A673 (cell line): ENCODE data around the gene PLB1.

ENCODE experiments used
- CTCF ChIP-seq: fragments of 300-800, 200-600 bp; sonication (generic); conservative IDR thresholded peaks from 2 replicates; pipeline ENCODE4 v1.5.1; 2017; ENCODE audit warnings: low read depth, mild to moderate bottlenecking, antibody characterized with exemption, low read length, moderate library complexity, mixed read lengths
- EZH2 ChIP-seq: fragments of 200-600 bp; sonication (generic); IDR thresholded peaks from 2 replicates; pipeline ENCODE4 v1.6.1; 2017; ENCODE audit warnings: borderline replicate concordance, low read depth, mild to moderate bottlenecking, mixed read lengths, antibody characterized with exemption, low read length; ENCODE audit not compliant: poor library complexity, severe bottlenecking

- TF ChIP-seq CTCF: no peak
- no peak for TF ChIP-seq EZH2
Measured at GRCh38 chr2:28547223-28547860, 51.5 kb downstream of the PLB1 start.
